ENCODE measurements around the gene PRCC. TPM values are rescaled to one million over a fixed set of nuclear protein-coding genes. Genes with fewer than 3 reads are reported as not detected.
A peak's percentile ranks its signal among the peaks of the same experiment; 100 is the strongest.

Gene PRCC
- total RNA-seq, 4 donors from 2014 or later: 43.3 to 114 (median 46.3) TPM

DNA sequence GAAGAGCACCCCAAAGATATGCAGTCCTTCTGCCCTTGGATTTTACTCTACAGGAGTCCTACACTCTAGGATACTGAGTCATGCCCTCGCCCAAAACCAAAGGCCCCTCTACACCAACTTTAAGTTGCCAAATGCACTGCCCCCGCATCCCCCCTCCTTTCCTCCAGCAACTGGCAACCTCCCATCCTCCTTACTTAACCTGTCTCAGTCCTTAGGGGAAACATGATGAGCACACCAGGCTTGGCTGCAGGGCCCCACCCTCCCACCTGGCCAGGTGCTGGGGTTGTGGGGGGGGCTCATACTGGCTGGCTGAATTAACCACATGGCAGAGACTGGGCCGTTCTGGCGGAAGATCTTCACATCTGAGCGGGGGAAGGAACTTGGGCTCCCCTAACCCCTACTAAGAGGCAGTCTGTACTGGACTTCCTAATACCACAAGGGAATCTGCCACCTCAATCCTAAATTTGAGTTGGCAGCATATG, 17.1 kb upstream of the PRCC start:
- H3K27ac ChIP-seq: peak overlapping the region; percentile 87 to 99 (median 96)
- peaks cover 0 to under 1% (median 0%) of the 10 kb centered on the region in 3 donors for H3K36me3 ChIP-seq
- TF ChIP-seq, protein P1, sequence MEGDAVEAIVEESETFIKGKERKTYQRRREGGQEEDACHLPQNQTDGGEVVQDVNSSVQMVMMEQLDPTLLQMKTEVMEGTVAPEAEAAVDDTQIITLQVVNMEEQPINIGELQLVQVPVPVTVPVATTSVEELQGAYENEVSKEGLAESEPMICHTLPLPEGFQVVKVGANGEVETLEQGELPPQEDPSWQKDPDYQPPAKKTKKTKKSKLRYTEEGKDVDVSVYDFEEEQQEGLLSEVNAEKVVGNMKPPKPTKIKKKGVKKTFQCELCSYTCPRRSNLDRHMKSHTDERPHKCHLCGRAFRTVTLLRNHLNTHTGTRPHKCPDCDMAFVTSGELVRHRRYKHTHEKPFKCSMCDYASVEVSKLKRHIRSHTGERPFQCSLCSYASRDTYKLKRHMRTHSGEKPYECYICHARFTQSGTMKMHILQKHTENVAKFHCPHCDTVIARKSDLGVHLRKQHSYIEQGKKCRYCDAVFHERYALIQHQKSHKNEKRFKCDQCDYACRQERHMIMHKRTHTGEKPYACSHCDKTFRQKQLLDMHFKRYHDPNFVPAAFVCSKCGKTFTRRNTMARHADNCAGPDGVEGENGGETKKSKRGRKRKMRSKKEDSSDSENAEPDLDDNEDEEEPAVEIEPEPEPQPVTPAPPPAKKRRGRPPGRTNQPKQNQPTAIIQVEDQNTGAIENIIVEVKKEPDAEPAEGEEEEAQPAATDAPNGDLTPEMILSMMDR (IDR thresholded peaks at IDR 0.05): no peak
- TF ChIP-seq POLR2A (IDR thresholded peaks at IDR 0.05): no peak
- H3K9me3 ChIP-seq: no peaks in the 10 kb centered on the region
- peaks cover 0 to 54% (median 33%) of the 10 kb centered on the region in 4 donors for H3K4me1 ChIP-seq
- DNase-seq: peak; percentile 61 to 75 (median 73)
- no peaks in the 10 kb centered on the region for H3K27me3 ChIP-seq
- peak overlapping the region; percentile 79 to 97 (median 90) for H3K4me3 ChIP-seq

- Histone ChIP-seq H3K36me3 (no peaks in the 10 kb centered on the region), H3K27ac (peak overlapping the region; percentile 87 to 99 (median 96)), H3K9me3 (no peaks in the 10 kb centered on the region), H3K4me1 (peaks cover 0 to 49% (median 33%) of the 10 kb centered on the region in 4 donors), H3K27me3 (no peaks in the 10 kb centered on the region), H3K4me3 (peak overlapping the region; percentile 79 to 97 (median 90))
- DNase-seq: peak; percentile 32 to 72 (median 67)
- TF ChIP-seq, protein P1 (IDR thresholded peaks at IDR 0.05): peak in 4 of 6 experiments; percentile 7 to 39 (median 31)
- peak in 1 of 2 donors; percentile 13 for TF ChIP-seq POLR2A (IDR thresholded peaks at IDR 0.05)
Measured at GRCh38 chr1:156750711-156751450, 16.5 kb upstream of the PRCC start.

DNA sequence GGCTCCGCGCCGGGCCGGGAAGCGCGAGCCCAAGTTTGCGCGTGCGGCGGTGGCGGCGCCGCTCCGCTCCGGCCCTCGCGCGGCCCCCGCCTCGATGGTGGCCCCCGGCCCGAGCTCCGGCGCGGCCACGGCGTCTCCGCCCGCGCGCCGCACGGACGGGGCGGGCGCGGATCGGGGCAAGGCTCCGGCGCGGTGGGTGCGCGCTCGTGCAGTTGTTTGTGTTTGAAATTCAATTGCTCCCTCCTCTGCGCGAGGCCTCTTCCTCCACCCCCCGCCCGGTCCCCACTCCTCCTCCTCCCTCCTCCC, 15.9 kb upstream of the PRCC start, which contains the start of gene HDGF:
Gene HDGF, minus strand, starts transcription at position 225 of the 306 bp plus-strand sequence. CDS start 246 bp downstream, outside the sequence.
- peak within 1 kb of the TSS; percentile 87 to 99 (median 96) for H3K27ac ChIP-seq
- no peak for DNase-seq
- H3K9me3 ChIP-seq: no peaks in the 10 kb centered on the region
- H3K4me1 ChIP-seq: peaks cover 0 to 44% (median 31%) of the 10 kb centered on the region in 4 donors
- peak within 1 kb of the TSS; percentile 79 to 97 (median 90) for H3K4me3 ChIP-seq
- H3K36me3 ChIP-seq: no peaks in the 10 kb centered on the region
- peak in 1 of 2 donors; percentile 41 for TF ChIP-seq POLR2A (IDR thresholded peaks at IDR 0.05)
- TF ChIP-seq, protein P1 (IDR thresholded peaks at IDR 0.05): no peak
- H3K27me3 ChIP-seq: no peaks in the 10 kb centered on the region

DNA sequence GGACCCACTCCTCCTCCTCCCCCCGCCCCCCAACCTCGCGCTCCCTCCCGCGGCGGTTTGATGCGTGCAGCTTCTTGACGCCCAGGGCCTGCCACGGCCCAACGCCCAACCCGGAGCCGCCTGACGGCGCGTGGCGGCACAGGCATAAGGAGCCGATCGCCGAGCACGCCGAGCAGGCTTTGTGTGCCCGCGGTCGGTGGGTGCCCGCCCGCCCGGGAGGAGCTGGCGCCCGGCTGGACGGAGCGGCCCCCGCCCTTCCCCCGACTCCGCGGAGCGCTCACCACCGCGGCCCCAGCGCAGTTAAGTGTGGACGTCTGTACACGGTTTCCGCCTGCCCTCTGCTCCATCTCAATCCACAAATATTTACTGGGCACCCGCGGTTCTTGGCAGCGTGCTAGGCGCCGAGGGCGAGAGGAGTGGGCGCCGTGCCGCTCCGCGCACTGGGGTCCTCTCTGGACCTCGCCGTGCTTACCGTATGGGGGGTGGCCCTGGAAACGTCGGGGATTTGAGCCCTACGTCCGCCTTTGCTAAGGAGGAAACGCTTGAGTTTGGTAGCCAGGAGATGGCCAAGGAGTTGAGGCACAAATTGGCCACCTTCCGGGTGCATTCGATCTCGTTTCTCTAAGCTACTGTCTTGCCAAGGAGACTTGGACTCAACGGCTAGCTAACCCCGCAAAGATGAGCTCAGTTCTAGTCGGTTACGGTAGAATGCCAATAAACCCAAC, 15.4 kb upstream of the PRCC start:
- TF ChIP-seq, protein P1 (IDR thresholded peaks at IDR 0.05): peak in 4 of 6 experiments; percentile 7 to 49 (median 36)
- TF ChIP-seq POLR2A (IDR thresholded peaks at IDR 0.05): peak; percentile 24 to 79
- peaks cover 0 to 40% (median 26%) of the 10 kb centered on the region in 4 donors for H3K4me1 ChIP-seq
- H3K27me3 ChIP-seq: no peaks in the 10 kb centered on the region
- peak overlapping the region; percentile 79 to 97 (median 90) for H3K4me3 ChIP-seq
- no peaks in the 10 kb centered on the region for H3K9me3 ChIP-seq
- H3K36me3 ChIP-seq: no peaks in the 10 kb centered on the region
- peak overlapping the region; percentile 87 to 99 (median 96) for H3K27ac ChIP-seq
- peak; percentile 97 to 98 (median 98) for DNase-seq

GRCh38 chr1:156752843-156753482, 14.4 kb upstream of the PRCC start:
- peaks cover 0 to 32% (median 18%) of the 10 kb centered on the region in 4 donors for H3K4me1 ChIP-seq
- DNase-seq: no peak
- no peaks in the 10 kb centered on the region for H3K36me3 ChIP-seq
- H3K4me3 ChIP-seq: peak overlapping the region in 2 of 4 donors; percentile 91 to 97
- H3K9me3 ChIP-seq: no peaks in the 10 kb centered on the region
- peak overlapping the region in 2 of 4 donors; percentile 11 to 99 for H3K27ac ChIP-seq
- TF ChIP-seq, protein P1 (IDR thresholded peaks at IDR 0.05): no peak
- TF ChIP-seq POLR2A (IDR thresholded peaks at IDR 0.05): no peak
- H3K27me3 ChIP-seq: no peaks in the 10 kb centered on the region
